Hindlimb muscle (tissue), 1 donor: ENCODE data around the gene SGMS1. TPM values are rescaled to one million over a fixed set of nuclear protein-coding genes. Genes with fewer than 3 reads are reported as not detected.
"Not testable (repeated sequence)": the region's sequence is repeated elsewhere in the genome, so short reads cannot be mapped to it uniquely, and the experiment has no call there.

Source experiments
- DNase-seq: peaks from one replicate; pipeline ENCODE4 v3.0.0-alpha.2; 2013
- polyA plus RNA-seq: library from polyadenylated mRNA; unstranded; fragments of 120-200 nt; gene quantifications from one replicate; pipeline ENCODE4 v1.2.1, GENCODE V29; 2013; ENCODE audit not compliant: insufficient read length

SGMS1 gene
- polyA plus RNA-seq, 1 donor = 25.4 TPM

DNA sequence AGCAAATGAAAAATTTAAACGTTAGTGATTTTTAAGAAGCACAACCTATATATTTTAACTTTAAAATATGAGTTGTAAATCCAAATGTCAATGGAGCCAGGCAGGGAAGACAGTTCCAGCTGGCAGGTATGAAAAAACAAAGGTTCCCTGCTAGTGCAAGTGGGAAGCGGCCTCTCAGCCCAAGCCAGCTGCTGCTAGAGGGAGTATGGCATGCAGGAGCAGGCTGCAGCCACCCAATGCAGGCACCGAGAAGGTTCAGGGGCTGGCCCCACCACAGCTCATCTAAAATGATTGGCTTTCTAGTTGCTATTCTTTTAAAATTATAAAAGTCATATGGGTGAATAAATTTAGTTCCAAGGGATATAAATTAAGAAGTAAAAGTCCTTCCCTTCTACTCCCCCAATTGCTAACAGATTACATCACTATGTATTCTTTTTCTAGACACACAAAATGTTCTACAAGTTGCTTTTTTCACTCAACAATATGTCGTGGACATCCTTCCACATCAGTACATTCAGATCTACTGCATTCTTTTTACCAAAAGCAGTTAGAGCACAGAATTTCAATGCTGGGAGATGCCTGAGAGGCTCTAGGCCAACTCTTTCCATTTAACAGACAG, 69.3 kb downstream of the SGMS1 start:
- DNase-seq = no peak

DNA sequence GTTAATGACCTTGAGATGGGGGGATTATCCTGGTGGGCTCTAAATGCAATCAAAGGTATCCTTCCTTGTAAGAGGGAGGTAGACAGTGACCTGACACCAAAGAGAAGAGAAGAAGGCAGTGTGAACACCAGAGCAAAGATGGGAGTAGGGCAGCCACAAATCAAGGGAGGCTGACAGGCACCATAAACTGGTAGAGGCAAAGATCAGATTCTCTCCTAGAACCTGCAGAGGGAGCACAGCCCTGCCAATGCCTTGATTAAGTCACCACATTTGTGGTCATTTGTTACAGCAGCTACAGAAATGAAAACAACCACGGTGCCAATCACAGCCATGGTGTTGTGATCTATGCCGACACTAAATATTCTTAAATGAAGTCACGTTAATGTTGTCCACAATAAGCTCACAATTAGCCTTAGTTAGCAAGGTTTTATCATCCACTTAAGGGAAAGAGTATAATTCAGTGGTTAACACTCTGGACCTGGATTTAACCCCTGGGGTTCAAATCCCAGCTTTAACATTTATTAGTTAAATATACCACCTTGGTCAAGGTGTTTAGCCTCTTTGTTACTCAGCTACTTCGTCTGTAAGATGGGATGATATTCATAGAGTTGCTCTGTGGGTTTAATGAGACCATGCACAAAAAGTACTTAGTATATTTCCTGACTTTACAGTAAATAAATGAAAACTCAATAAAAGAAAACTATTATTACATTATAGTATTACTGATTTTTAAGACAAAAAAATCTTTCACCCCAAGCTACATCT, 70.8 kb downstream of the SGMS1 start:
- no peak for DNase-seq

DNA sequence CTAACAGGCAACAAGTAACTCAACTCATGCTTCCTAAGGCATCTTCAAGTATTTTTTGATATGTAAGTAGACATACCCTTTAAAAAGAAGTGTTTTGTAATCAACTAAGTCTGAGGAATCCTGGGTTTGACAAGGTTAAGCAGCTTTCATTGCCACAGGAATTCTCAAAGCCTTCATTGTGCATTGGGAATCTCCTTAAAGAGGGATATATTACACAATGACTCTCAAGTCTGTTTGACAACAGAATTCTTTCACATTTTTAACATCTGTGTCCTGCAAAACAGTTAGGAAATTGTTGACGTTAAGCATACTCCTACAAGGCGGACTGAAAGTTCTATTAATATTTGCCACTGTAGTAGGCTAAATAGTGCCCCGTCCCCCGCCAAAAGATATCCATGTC, 71.4 kb downstream of the SGMS1 start:
- no peak for DNase-seq

DNA sequence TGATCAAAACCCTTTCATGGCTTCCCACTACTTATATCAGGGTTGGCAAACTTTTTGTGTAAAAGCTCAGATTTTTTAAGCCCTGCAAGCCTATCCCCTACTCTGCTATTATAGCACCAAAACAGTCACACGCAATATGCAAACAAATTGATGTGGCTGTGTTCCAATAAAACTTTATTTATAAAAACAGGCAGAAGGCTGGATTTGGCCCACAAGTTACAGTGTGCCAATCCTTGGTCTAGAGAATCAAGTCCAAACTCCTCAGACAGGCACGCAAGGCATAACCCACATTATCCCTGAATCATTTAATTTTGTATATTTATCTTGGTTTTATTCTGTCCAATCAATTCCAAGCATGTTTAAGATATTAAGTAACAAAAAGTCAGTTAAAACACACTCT, 71.9 kb downstream of the SGMS1 start:
- DNase-seq = no peak

DNA sequence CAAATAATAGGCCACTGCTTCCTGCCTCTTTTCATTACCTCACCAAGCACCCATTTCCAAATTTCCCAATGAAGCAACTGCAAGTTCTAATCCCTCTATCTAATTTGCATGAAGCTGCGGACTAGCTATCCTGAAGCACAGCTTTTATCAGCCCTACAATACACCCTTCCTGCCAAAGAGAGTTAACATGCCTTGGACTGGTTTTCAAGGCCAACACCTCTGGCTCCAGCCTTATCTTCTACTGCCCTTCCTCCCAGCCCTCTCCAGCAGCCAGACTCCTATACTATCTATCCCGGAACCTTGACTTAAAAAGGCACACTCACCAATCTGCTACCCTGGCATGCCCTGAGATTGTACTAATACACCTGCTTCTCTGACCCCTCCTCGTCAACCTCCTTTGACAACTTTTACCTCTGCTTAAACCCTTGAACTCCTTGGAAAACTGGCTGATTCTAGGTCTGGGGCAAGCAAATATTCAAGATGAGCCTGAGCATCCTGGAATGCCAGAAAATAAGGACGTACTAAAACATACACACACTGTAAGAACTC, 73.4 kb downstream of the SGMS1 start:
- DNase-seq = no peak

DNA sequence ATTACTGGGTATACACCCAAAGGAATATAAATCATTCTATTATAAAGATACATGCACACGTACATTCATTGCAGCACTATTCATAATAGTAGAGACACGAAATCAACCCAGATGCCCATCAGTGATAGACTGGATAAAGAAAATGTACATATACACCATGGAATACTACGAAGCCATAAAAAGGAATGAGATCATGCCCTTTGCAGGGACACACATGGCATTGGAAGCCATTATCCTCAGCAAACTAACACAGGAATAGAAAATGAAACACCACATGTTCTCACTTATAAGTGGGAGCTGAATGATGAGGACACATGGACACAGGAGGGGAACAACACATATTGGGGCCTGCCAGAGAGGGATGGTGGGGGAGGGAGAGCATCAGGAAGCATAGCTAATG, 74.6 kb downstream of the SGMS1 start:
- DNase-seq = not testable (repeated sequence)

DNA sequence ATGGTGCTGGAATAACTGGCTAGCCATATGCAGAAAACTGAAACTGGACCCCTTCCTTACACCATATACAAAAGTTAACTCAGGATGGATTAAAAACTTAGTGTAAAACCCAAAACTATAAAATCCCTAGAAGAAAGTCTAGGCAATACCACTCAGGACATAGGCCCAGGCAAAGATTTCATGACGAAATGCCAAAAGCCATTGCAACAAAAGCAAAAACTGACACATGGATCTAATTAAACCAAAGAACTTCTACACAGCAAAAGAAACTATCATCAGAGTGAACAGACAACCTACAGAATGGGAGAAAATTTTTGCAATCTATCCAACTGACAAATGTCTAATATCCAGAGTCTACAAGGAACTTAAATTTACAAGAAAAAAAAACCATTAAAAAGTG, 75.3 kb downstream of the SGMS1 start:
- DNase-seq = not testable (repeated sequence)

DNA sequence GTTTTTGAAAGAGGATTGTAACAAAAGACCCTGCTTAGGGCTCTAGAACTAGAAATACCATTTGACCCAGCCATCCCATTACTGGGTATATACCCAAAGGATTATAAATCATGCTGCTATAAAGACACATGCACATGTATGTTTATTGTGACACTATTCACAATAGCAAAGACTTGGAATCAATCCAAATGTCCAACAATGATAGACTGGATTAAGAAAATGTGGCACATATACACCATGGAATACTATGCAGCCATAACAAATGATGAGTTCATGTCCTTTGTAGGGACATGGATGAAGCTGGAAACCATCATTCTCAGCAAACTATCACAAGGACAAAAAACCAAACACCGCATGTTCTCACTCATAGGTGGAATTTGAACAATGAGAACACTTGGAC, 77.5 kb downstream of the SGMS1 start:
- DNase-seq = not testable (repeated sequence)

DNA sequence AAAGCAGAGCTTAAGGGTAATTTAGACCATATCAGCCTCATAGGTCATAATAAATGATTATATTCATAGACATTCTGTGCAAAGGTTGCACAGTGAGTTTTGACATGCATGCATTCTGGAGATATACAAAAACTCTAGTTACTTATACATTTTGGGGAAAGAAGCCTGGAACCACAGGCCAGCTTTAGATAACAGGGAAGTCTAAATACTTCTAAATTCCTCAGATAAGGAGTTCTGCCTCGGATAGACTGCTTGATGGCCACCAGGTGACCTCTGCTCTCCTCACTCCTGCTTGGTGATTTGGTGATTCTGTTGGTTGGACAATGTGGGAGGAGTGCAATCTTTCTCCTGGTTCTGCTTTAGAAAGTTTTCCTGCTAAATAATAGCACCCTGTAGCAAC, 77.9 kb downstream of the SGMS1 start:
- no peak for DNase-seq

DNA sequence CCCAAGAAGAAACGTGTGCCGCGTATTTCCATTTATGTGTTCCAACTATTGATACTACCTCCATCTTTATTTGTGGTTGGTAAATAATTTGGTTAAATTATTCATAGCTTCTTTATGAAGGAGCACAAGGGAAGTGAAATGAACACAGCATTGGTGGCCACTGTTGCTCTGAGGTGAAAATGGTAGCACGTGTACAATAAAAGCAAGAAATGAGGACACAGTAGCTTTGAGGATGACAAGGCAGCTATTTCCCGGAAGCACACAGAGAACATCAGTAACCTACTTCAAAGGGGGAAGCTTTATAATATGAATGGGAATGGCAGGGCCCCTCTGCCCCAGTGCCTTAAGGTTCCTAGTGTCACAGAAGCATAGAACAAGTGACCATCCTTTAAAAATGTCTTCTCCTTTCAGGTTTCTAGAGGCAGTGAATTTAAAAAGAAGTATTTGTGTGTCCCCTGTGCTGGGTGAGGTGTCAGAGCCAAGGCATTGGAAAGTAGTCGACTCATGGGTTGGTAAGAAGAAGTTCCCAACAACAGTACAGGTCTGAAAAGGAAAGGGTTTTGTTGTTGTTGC, 78.8 kb downstream of the SGMS1 start:
- no peak for DNase-seq

DNA sequence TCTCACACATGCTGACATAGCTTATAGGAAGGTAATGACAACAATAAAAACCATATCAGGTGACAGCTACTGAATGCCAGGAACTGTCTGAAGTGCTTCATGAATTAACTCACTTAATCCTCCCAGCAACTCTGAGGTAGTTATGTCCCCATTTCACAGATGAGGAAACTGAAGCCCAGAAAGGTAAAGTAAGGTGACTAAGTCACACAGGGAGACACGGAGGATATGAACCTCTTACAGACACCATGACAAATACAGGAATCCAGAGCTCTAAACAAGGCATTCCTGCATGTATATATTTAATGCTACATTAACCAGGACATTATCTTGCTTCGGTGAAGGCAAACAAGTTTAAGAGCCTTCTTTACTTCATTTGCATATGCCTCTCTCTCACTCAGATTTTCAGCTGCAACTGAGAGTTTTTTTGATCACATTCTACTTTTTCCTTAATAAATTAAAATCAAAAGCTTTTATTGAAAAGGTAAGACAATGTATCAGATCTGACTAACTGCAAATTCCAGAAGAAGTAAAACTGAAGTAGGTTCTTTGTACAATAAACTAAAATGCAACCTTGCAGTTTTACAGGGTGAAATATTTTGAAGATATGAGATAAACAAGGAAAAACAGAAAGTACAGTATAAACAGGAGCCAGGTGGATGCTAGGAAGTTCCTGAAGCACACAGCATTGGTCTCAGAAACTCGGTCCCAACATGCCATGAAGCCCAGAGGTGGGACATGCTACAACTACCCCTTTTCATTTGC, 79.5 kb downstream of the SGMS1 start:
- DNase-seq = no peak

DNA sequence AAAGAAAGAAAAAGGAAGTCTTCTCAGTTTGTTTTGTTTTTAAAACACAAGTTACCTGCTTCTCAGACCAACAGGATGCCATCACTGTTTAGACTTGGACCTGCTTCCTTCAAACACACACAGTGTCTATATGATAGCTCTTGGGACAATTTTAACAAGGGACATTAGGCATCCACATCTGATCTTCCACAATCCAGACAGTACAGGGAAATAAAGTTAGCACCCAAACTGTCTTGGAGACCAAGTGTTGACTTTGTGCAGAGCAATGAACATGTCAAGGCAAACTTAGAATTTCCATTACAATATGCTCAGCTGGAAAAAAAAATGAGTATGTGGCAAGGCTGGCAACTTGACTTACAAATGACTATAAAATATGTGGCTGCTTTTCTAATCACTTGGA, 80.9 kb downstream of the SGMS1 start:
- DNase-seq = no peak

DNA sequence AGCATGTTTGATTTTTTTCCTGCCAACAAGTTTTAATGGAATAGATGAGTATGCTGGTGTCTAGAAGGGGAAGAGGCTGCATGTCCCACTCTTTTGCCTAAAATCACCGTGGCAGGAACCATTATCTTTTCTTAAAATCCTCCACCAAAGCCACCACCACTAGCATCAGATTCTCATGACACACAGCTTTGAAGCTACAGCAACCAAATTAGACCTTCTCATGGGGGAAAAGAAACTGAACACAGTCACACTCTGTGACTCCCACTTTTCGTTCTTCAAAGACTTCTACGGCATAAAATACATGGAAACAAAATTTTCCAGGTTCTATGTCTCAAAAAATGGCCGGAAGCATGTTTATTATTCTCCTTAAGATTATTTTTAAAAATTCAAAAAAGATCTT, 81.8 kb downstream of the SGMS1 start:
- DNase-seq = no peak

DNA sequence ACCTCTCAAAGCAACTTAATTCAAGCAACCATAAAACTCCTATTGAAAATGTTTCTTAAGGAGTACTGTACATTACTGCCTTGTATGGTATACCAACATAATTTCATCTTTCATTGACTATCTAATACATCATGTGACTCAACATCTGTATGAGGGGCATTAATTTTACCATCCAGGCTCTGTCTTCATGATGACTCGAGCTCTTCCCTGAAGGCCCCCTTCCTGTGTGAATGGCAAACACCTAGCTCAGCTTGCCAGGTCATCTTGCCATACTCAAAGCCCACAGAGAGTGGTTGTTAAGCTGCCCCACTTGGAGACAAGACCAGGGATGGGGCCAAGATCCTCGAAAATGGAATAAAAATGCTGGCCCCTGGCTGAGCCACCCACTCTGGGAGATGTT, 82.4 kb downstream of the SGMS1 start:
- no peak for DNase-seq

DNA sequence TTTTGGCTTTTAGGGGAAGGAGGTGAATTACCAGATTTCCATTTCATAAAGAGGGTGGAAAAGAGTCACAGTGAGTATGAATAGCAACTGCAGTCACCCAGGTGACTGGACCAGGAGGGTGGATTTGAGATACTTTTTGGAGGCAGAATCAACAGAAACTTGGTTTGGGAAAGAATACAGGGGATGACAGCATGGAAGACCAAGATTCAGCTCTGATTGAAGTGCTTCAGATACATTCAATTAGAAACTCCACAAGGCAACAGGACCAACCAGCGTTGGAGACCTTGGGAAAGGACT, 83.0 kb downstream of the SGMS1 start:
- DNase-seq = no peak

DNA sequence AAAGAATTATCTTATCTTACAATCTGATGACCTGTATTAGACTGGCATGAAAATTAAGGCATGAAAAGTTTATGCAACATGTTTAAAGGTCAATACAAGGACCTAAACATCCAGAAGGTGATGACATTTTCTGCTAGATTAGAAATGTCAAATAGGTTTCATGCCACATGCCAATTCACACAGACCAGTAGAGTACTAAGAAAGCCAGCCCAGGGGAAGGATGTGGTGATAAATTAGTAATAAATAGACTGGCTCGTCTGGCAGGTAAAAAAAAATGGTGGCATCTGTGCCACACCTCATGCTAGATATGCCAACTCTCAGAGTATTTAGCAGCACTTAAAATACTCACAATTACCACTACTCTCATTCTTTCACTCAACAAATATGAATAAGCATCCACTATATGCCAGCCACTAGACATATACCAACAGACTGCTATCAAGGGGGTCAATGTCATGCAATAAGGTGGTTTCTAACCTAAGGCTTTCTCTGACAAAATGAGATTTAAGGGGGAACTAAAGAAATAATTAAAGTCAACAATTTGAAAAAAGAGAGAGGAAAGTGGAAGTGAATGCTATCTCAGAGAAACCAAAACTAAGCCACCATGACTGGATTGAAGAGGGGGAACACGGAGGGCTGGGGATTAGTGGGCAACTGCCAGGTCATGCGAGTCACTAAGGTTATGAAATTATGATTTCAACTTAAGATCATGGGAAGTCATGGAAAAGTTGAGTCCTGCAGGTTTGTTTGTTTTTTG, 83.5 kb downstream of the SGMS1 start:
- no peak for DNase-seq

DNA sequence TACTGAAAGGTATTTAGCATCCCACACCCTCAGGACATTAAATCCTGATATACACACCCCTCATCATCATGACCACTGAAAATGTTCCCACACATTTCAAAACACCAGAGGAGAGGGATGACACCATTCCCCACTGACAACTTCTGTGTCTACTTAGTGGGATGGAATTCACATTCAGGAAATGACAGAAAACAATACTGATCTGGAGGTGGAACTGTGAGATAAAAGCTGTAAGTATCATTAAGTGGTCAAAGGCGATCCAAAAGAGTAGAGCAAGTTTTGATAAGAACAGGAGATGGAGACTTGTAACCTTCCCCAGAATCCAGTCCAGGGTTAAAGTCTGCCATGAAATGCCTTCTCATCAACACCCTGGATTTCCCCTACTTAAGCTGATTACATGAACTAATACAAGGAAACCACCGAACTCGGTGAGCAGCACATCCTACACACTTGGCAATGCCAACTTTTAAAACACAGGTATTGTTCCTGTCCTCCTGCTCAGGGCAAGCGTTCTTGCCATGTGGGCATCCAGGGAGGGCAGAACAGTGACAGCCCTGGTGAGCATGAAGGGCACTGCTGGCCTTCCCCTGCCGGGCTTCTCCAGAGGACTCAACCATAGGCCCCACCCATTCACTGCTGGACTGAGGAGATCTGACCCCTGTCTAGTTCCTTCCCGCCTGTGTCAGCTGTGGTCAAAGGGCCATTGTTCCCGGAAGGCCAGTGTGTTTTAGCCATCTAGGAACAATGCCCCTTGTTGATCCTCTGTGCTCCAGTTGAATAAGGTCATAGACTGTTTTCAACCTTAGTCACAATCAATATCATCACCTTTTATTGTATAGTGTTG, 85.0 kb downstream of the SGMS1 start:
- DNase-seq = no peak

DNA sequence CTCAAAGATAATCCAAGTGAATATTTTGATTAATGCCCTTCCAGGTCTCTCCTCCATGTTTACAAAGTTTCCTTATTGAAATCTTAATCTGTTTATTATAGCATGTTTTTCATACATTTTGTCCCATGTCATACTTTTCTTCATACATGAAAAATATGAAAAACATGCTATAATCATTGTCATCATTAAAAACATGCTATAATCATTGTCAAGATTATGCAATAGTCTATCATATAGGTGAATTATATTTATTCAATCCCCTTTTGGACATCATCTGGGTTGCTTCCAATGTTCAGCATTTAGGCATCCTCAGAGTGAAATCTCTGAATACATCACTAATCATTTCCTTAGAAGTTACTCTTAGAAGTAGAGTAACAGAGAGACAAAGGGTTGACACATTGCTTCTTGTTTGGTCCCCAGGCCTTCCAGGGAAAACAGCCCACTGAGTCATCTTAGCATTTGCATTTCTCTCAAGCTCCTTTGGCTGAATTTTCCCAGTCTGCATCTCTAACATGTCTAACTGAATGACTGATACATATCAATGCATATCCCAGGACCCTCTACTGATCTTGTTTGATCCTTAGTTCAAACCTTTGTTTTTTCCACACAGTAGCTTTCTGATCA, 87.0 kb downstream of the SGMS1 start:
- DNase-seq = no peak

DNA sequence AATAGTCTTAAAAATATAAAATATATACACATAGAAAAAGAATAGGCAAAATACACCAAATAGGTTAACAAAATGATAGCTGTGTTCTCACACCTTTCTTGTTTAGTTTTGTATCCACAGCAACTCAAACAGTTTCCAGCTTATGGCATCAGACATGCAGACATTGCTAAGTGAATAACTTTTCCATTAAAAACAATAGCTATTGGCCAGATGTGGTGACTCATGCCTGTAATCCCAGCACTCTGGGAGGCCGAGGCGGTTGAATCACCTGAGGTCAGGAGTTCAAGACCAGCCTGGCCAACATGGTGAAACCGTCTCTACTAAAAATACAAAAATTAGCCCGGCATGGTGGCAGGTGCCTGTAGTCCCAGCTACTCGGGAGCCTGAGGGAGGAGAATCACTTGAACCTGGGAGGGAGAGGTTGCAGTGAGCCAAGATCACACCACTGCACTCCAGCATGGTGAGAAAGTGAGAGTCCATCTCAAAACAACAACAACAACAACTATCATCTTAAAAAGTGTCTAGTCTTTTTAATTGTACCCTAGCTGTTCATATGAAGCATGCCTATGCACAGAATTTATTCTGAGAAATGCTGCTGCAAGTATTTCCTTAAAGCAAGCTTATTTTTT, 88.9 kb downstream of the SGMS1 start:
- DNase-seq = not testable (repeated sequence)

DNA sequence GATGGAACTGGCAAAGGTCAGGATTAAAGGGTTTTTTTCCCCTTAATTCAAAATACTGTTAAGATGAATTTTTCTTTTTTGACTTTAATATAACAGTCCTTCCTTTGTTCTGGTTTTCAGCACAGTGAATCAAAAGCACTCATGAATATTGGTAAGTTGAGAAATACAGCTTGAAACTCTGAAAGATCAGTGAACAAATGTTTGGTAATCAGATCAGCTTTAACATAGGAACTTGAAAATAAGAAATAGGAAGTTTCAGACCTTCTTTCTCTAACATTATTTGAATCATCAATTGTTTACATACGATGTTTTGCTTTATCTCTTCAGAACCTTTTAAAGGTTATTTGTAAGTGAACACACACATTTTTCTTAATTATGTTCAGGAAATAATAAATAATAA, 90.5 kb downstream of the SGMS1 start:
- no peak for DNase-seq
